Activated CD8-positive, alpha-beta memory T cell treated with anti-CD3 and anti-CD28 coated beads for 36 hours (primary cell): ENCODE results near the gene CAPN12. TPM values are rescaled to one million over a fixed set of nuclear protein-coding genes. Genes with fewer than 3 reads are reported as not detected.

Source experiments
- CTCF ChIA-PET: fragments of 350-600 bp; sonication (Branson Sonifier 250); formaldehyde crosslinking; loops from one replicate; lab custom pipeline; 2021; ENCODE audit warnings: antibody characterized with exemption; lab: Charles Lee
- POLR2A ChIA-PET: fragments of 350-600 bp; sonication (Branson Sonifier 250); formaldehyde crosslinking; loops from one replicate; lab custom pipeline; 2021; ENCODE audit warnings: antibody characterized with exemption; lab: Charles Lee
- total RNA-seq, 2 experiments: library from RNA; stranded (reverse); gene quantifications; one replicate each; pipeline ENCODE4 v1.2.3, GENCODE V29; 2021

Gene CAPN12
- total RNA-seq, 2 experiments from 2014 or later: 3.3 to 3.7 TPM

GRCh38 chr19:38721979-38722773, 22.1 kb downstream of the CAPN12 start:
- ChIA-PET CTCF (no interaction called here), POLR2A (interaction anchor here (0.6 kb wide), 1 partner anchor 11 kb away, joined by 4 read pairs; no protein-coding TSS in a partner anchor)

- ChIA-PET CTCF (no interaction called here), POLR2A (no interaction called here)
Observed at GRCh38 chr19:38721496-38721895, 22.8 kb downstream of the CAPN12 start.

- POLR2A ChIA-PET: no interaction called here
- CTCF ChIA-PET: no interaction called here
Observed at GRCh38 chr19:38720559-38721236, 23.6 kb downstream of the CAPN12 start.

- POLR2A ChIA-PET: no interaction called here
- CTCF ChIA-PET: interaction anchor here (0.9 kb wide), 1 partner anchor 73 kb away, joined by 3 read pairs; the partner anchor contains the start of gene ACTN4
Observed at GRCh38 chr19:38719761-38720558, 24.3 kb downstream of the CAPN12 start.

- POLR2A ChIA-PET: no interaction called here
- CTCF ChIA-PET: interaction anchor here (0.6 to 1.0 kb wide), 3 partner anchors 39 to 168 kb away, joined by 3 read pairs; partner anchors contain the start of gene ACTN4
Observed at GRCh38 chr19:38718747-38719543, 25.3 kb downstream of the CAPN12 start.

- CTCF ChIA-PET: interaction anchor here (0.6 kb wide), 1 partner anchor 351 kb away, joined by 3 read pairs; no protein-coding TSS in a partner anchor
Observed at GRCh38 chr19:38717855-38718254, 26.4 kb downstream of the CAPN12 start.

GRCh38 chr19:38717051-38717450, 27.2 kb downstream of the CAPN12 start:
- POLR2A ChIA-PET: no interaction called here

More at GRCh38 chr19:38717855-38718254, 26.4 kb downstream of the CAPN12 start:
- POLR2A ChIA-PET: no interaction called here

GRCh38 chr19:38715555-38715954, 28.7 kb downstream of the CAPN12 start:
- ChIA-PET POLR2A (interaction anchor here (0.6 kb wide), 1 partner anchor 19 kb away, joined by 3 read pairs; no protein-coding TSS in a partner anchor), CTCF (no interaction called here)

More at GRCh38 chr19:38717051-38717450, 27.2 kb downstream of the CAPN12 start:
- CTCF ChIA-PET: interaction anchor here (0.5 kb wide), 1 partner anchor 22 kb away, joined by 3 read pairs; no protein-coding TSS in a partner anchor

- ChIA-PET POLR2A (no interaction called here), CTCF (no interaction called here)
Observed at GRCh38 chr19:38714354-38714778, 29.9 kb downstream of the CAPN12 start.

GRCh38 chr19:38713865-38714264, 30.4 kb downstream of the CAPN12 start:
- ChIA-PET CTCF (no interaction called here), POLR2A (no interaction called here)

- ChIA-PET POLR2A (no interaction called here), CTCF (no interaction called here)
Observed at GRCh38 chr19:38713227-38713649, 31.0 kb downstream of the CAPN12 start.

- CTCF ChIA-PET: no interaction called here
Observed at GRCh38 chr19:38712161-38712748, 32.0 kb downstream of the CAPN12 start.

GRCh38 chr19:38711726-38712153, 32.5 kb downstream of the CAPN12 start:
- ChIA-PET CTCF (no interaction called here), POLR2A (no interaction called here)

More at GRCh38 chr19:38712161-38712748, 32.0 kb downstream of the CAPN12 start:
- POLR2A ChIA-PET: no interaction called here

- CTCF ChIA-PET: no interaction called here
- POLR2A ChIA-PET: no interaction called here
Observed at GRCh38 chr19:38710928-38711725, 33.1 kb downstream of the CAPN12 start.

GRCh38 chr19:38710416-38710702, 33.9 kb downstream of the CAPN12 start:
- CTCF ChIA-PET: no interaction called here
- POLR2A ChIA-PET: no interaction called here

- POLR2A ChIA-PET: no interaction called here
Observed at GRCh38 chr19:38709671-38710415, 34.4 kb downstream of the CAPN12 start.

GRCh38 chr19:38709119-38709518, 35.2 kb downstream of the CAPN12 start:
- POLR2A ChIA-PET: no interaction called here
- CTCF ChIA-PET: interaction anchor here (0.6 to 0.8 kb wide), 2 partner anchors 188 to 1058 kb away, joined by 3 read pairs; no protein-coding TSS in a partner anchor

More at GRCh38 chr19:38709671-38710415, 34.4 kb downstream of the CAPN12 start:
- CTCF ChIA-PET: interaction anchor here (0.6 kb wide), 1 partner anchor 1057 kb away, joined by 3 read pairs; no protein-coding TSS in a partner anchor
